Panc1 (cell line): ENCODE data around the gene GRIN2C. TPM values are rescaled to one million over a fixed set of nuclear protein-coding genes. Genes with fewer than 3 reads are reported as not detected.

Source experiments
- ATAC-seq: fragments of 200-7000 bp; cut with Tn5 transposase; 2 replicates; pipeline ENCODE4 v1.9.1; 2020; ENCODE audit warnings: mild to moderate bottlenecking, moderate library complexity
- BruUV-seq: library from RNA; stranded (reverse); fragments of 400-500 nt; replicated peaks from 2 replicates; lab custom pipeline; 2021; lab: Mats Ljungman, UMichigan
- CTCF ChIA-PET: fragments of 300-600 bp; sonication (Branson Sonifier 250); formaldehyde crosslinking; loops from one replicate; lab custom pipeline; 2022; ENCODE audit warnings: antibody characterized with exemption; lab: Charles Lee
- POLR2A ChIA-PET: fragments of 300-600 bp; sonication (Branson Sonifier 250); formaldehyde crosslinking; loops from one replicate; lab custom pipeline; 2022; ENCODE audit warnings: antibody characterized with exemption; lab: Charles Lee
- DNase-seq: peaks from one replicate; pipeline ENCODE4 v3.0.0-alpha.2; 2010; ENCODE audit warnings: low read depth, low spot score
- H3K27ac ChIP-seq: 2 replicates; pipeline ENCODE4 v1.5.1; 2011; ENCODE audit warnings: mild to moderate bottlenecking, low read length, inconsistent platforms
- H3K27me3 ChIP-seq: fragments of 200-500 bp; sonication (Bioruptor generic); 2 replicates; pipeline ENCODE4 v1.6.0; 2014; ENCODE audit warnings: low read length, inconsistent platforms; ENCODE audit not compliant: control insufficient read depth, insufficient read depth
- H3K36me3 ChIP-seq: fragments of 200-500 bp; sonication (Bioruptor generic); 2 replicates; pipeline ENCODE4 v1.5.1; 2014; ENCODE audit warnings: inconsistent platforms, mild to moderate bottlenecking, low read length, moderate library complexity; ENCODE audit not compliant: control insufficient read depth, insufficient read depth
- H3K4me1 ChIP-seq: 2 replicates; pipeline ENCODE4 v1.5.1; 2011; ENCODE audit warnings: inconsistent platforms, mild to moderate bottlenecking, low read length, moderate library complexity; ENCODE audit not compliant: control insufficient read depth, insufficient read depth
- H3K4me3 ChIP-seq, 2 experiments: 2 replicates each; pipeline ENCODE4 v1.5.1; 2011 to 2012; ENCODE audit warnings: low read depth in 2 of 2, low read length in 2 of 2, mild to moderate bottlenecking in 2 of 2, inconsistent platforms in 1 of 2, moderate library complexity in 1 of 2
- H3K9me3 ChIP-seq: fragments of 200-500 bp; sonication (Bioruptor generic); 2 replicates; pipeline ENCODE4 v1.5.1; 2014; ENCODE audit warnings: low read depth, mild to moderate bottlenecking, inconsistent platforms, low read length, moderate library complexity; ENCODE audit not compliant: control insufficient read depth, insufficient read depth
- CTCF ChIP-seq: fragments of 450-650 bp; IDR thresholded peaks from 2 replicates; pipeline ENCODE4 v1.5.1; 2017; ENCODE audit warnings: mild to moderate bottlenecking
- POLR2AphosphoS5 ChIP-seq: IDR thresholded peaks from 2 replicates; pipeline ENCODE4 v1.6.1; 2012; ENCODE audit warnings: mild to moderate bottlenecking, low read depth, low read length, moderate library complexity
- REST ChIP-seq, 2 experiments: IDR thresholded peaks; 2 replicates each; pipeline ENCODE4 v1.6.1; 2011 to 2012; ENCODE audit warnings: low read depth in 2 of 2, control low read depth in 1 of 2, low read length in 1 of 2, mild to moderate bottlenecking in 1 of 2, moderate library complexity in 1 of 2; ENCODE audit not compliant: insufficient read depth in 1 of 2
- SIN3A ChIP-seq: IDR thresholded peaks from 2 replicates; pipeline ENCODE4 v1.6.1; 2012; ENCODE audit warnings: low read depth, mild to moderate bottlenecking, low read length, moderate library complexity, borderline replicate concordance; ENCODE audit not compliant: insufficient read depth
- TCF7L2 ChIP-seq: IDR thresholded peaks from 2 replicates; pipeline ENCODE4 v1.6.1; 2011; ENCODE audit warnings: mild to moderate bottlenecking, low read depth, low read length, inconsistent platforms
- in situ Hi-C: cut with HindIII; loops from 2 replicates; pipeline ENCODE4 v1.10.0; 2016; ENCODE audit warnings: low sequenced_read_pairs, low pct_unique_long_range_greater_than_20kb
- intact Hi-C: fragments of 100-400 bp; cut with micrococcal nuclease; formaldehyde crosslinking; loops from one replicate; pipeline ENCODE4 v1.10.0; 2022; ENCODE audit not compliant: unreplicated experiment
- total RNA-seq: library from RNA; stranded (reverse); gene quantifications from one replicate; pipeline ENCODE4 v1.2.1, GENCODE V29; 2021; ENCODE audit not compliant: unreplicated experiment

The GRIN2C gene
- total RNA-seq, 1 experiment from 2014 or later, result 0.10 TPM

GRCh38 chr17:74855323-74855722, 4.4 kb downstream of the GRIN2C start:
- Histone ChIP-seq H3K27ac (no peak overlapping the region), H3K4me1 (peaks cover 7% of the 10 kb centered on the region), H3K27me3 (peaks cover 21% of the 10 kb centered on the region), H3K9me3 (no peaks in the 10 kb centered on the region), H3K36me3 (0 out of 2 replicates have a peak, but pooled peaks cover 3% of the 10 kb centered on the region), H3K4me3 (no peak overlapping the region)
- intact Hi-C loops (no loop called here), in situ Hi-C loops (no loop called here)
- ChIA-PET CTCF (interaction anchor here (1.6 kb wide), 1 partner anchor 64 kb away, joined by 19 read pairs; no protein-coding TSS in a partner anchor), POLR2A (interaction anchor here (0.6 kb wide), 1 partner anchor 12 kb away, joined by 11 read pairs; no protein-coding TSS in a partner anchor)
- DNase-seq (no peak), ATAC-seq (no peak)
- BruUV-seq, result no TSS peak
- TF ChIP-seq TCF7L2, result no peak
- TF ChIP-seq CTCF, result no peak
- TF ChIP-seq REST (IDR thresholded peaks at IDR 0.05; ENCODE audit: insufficient read depth in 1 of 2, low read depth in 2 of 2, low read length in 1 of 2), result no peak
- no peak for TF ChIP-seq POLR2AphosphoS5
- no peak for TF ChIP-seq SIN3A

- in situ Hi-C loops, result no loop called here
- DNase-seq, result no peak
- ATAC-seq, result no peak
- Histone ChIP-seq H3K27me3 (peaks cover 17% of the 10 kb centered on the region), H3K9me3 (no peaks in the 10 kb centered on the region), H3K36me3 (no peaks in the 10 kb centered on the region), H3K4me1 (peaks cover 3% of the 10 kb centered on the region), H3K4me3 (no peak overlapping the region), H3K27ac (no peak overlapping the region)
- no TSS peak for BruUV-seq
- POLR2A ChIA-PET, result interaction anchor here (0.6 kb wide), 1 partner anchor 12 kb away, joined by 11 read pairs; no protein-coding TSS in a partner anchor
- intact Hi-C loops, result no loop called here
- no peak for TF ChIP-seq POLR2AphosphoS5
- no peak for TF ChIP-seq REST (IDR thresholded peaks at IDR 0.05; ENCODE audit: insufficient read depth in 1 of 2, low read depth in 2 of 2, low read length in 1 of 2)
- TF ChIP-seq TCF7L2, result no peak
- no peak for TF ChIP-seq CTCF
- TF ChIP-seq SIN3A, result no peak
- CTCF ChIA-PET, result no interaction called here
Observed at GRCh38 chr17:74854792-74855191, 4.9 kb downstream of the GRIN2C start.
